A549 (cell line): ENCODE measurements around the gene RPLP1. TPM values are rescaled to one million over a fixed set of nuclear protein-coding genes. Genes with fewer than 3 reads are reported as not detected.

ENCODE experiments used
- ATAC-seq, 2 experiments: fragments of 200-7000 bp in 1 of 2; fragments of >200 bp in 1 of 2; cut with Nextera tagmentation in 1 of 2; cut with Tn5 transposase in 1 of 2; 3 replicates each; pipeline versions ENCODE4 v1.8.0 to v1.9.1; 2018 to 2020; ENCODE audit warnings: mild to moderate bottlenecking in 1 of 2, moderate library complexity in 1 of 2
- CTCF ChIA-PET: fragments of 300-600 bp; sonication (Branson Sonifier 250); formaldehyde crosslinking; extraction: SDS; loops from one replicate; lab custom pipeline; 2021; ENCODE audit warnings: antibody characterized with exemption, inconsistent platforms; lab: Yijun Ruan, JAX
- POLR2A ChIA-PET: fragments of 350-600 bp; formaldehyde crosslinking; extraction: SDS; loops from one replicate; lab custom pipeline; 2021; ENCODE audit warnings: antibody characterized with exemption, inconsistent platforms; lab: Yijun Ruan, JAX
- DNase-seq, 2 experiments: peaks; one replicate each; pipeline versions ENCODE4 v3.0.0 to v3.0.0-alpha.2; 2011 to 2016; ENCODE audit warnings: low read depth in 1 of 2, low spot score in 1 of 2
- FAIRE-seq: peaks from 2 replicates; lab custom pipeline; 2011; peaks lifted over from hg19 to GRCh38; lab: Jason Lieb, UNC
- H3K27ac ChIP-seq, 2 experiments: fragments of >200 bp; sonication (Bioruptor Twin); formaldehyde crosslinking; 3 replicates each; pipeline ENCODE4 v1.5.1; 2016 to 2017
- H3K4me1 ChIP-seq: fragments of >200 bp; sonication (Bioruptor Twin); formaldehyde crosslinking; 3 replicates; pipeline ENCODE4 v1.6.1; 2016
- H3K4me2 ChIP-seq: fragments of >200 bp; sonication (Bioruptor Twin); formaldehyde crosslinking; 3 replicates; pipeline ENCODE4 v1.6.1; 2016
- H3K4me3 ChIP-seq: fragments of >200 bp; sonication (Bioruptor Twin); formaldehyde crosslinking; 3 replicates; pipeline ENCODE4 v1.5.1; 2016
- H3K9me3 ChIP-seq: fragments of >200 bp; sonication (Bioruptor Twin); formaldehyde crosslinking; 3 replicates; pipeline ENCODE4 v1.6.1; 2016
- CEBPB ChIP-seq, 2 experiments: fragments of >200 bp in 1 of 2; sonication (Bioruptor Twin) in 1 of 2; formaldehyde crosslinking in 1 of 2; IDR thresholded peaks; 2 replicates each; pipeline ENCODE4 v1.6.1; 2012 to 2016
- CHD2 ChIP-seq: fragments of 150-350 bp; IDR thresholded peaks from 2 replicates; pipeline ENCODE4 v1.6.1; 2014; ENCODE audit warnings: low read length; ENCODE audit not compliant: partially characterized antibody
- EHMT2 ChIP-seq: fragments of 200-600 bp; sonication (generic); IDR thresholded peaks from 2 replicates; pipeline ENCODE4 v1.6.1; 2016; ENCODE audit warnings: antibody characterized with exemption, low read depth, mild to moderate bottlenecking, moderate library complexity
- EP300 ChIP-seq, 2 experiments: fragments of >200 bp; sonication (Bioruptor Twin); formaldehyde crosslinking; IDR thresholded peaks; 2 replicates in 1 of 2; 3 replicates in 1 of 2; pipeline ENCODE4 v1.6.1; 2016 to 2017
- ESRRA ChIP-seq: fragments of 150-350 bp; IDR thresholded peaks from 2 replicates; pipeline ENCODE4 v1.6.1; 2014; ENCODE audit warnings: mild to moderate bottlenecking, low read length, borderline replicate concordance
- FOSB ChIP-seq: fragments of 250-450 bp; sonication (Bioruptor Pico); IDR thresholded peaks from 2 replicates; pipeline ENCODE4 v1.5.0; 2020; ENCODE audit warnings: mild to moderate bottlenecking, moderate library complexity
- FOSL2 ChIP-seq, 2 experiments: fragments of 450-650 bp in 1 of 2; fragments of >200 bp in 1 of 2; sonication (Bioruptor Twin) in 1 of 2; formaldehyde crosslinking; IDR thresholded peaks; 2 replicates each; pipeline versions ENCODE4 v1.5.0 to v1.6.1; 2016 to 2020; ENCODE audit warnings: mild to moderate bottlenecking in 1 of 2, moderate library complexity in 1 of 2
- FOXS1 ChIP-seq: fragments of 250-450 bp; sonication (Bioruptor Pico); IDR thresholded peaks from 2 replicates; pipeline ENCODE4 v1.5.0; 2020; ENCODE audit warnings: mild to moderate bottlenecking, moderate library complexity
- GATA3 ChIP-seq: IDR thresholded peaks from 2 replicates; pipeline ENCODE4 v1.6.1; 2012; ENCODE audit warnings: borderline replicate concordance
- HEYL ChIP-seq: fragments of 250-450 bp; sonication (Bioruptor Pico); IDR thresholded peaks from 2 replicates; pipeline ENCODE4 v1.8.0; 2021; ENCODE audit warnings: mild to moderate bottlenecking, moderate library complexity
- HOXA7 ChIP-seq: fragments of 250-450 bp; sonication (Bioruptor Pico); IDR thresholded peaks from 2 replicates; pipeline ENCODE4 v1.5.0; 2020; ENCODE audit warnings: mild to moderate bottlenecking, moderate library complexity
- HOXB13 ChIP-seq: fragments of 250-450 bp; sonication (Bioruptor Pico); IDR thresholded peaks from 2 replicates; pipeline ENCODE4 v1.5.0; 2020; ENCODE audit warnings: low read depth, mild to moderate bottlenecking, moderate library complexity
- HOXB5 ChIP-seq: fragments of 250-450 bp; sonication (Bioruptor Pico); IDR thresholded peaks from 2 replicates; pipeline ENCODE4 v1.5.0; 2020; ENCODE audit warnings: mild to moderate bottlenecking, moderate library complexity
- JUNB ChIP-seq: fragments of >200 bp; sonication (Bioruptor Twin); formaldehyde crosslinking; IDR thresholded peaks from 2 replicates; pipeline ENCODE4 v1.6.1; 2016
- KDM5A ChIP-seq: fragments of 200-600 bp; sonication (generic); IDR thresholded peaks from 2 replicates; pipeline ENCODE4 v1.6.1; 2016; ENCODE audit warnings: antibody characterized with exemption, mild to moderate bottlenecking
- MAFK ChIP-seq: fragments of 450-650 bp; IDR thresholded peaks from 2 replicates; pipeline ENCODE4 v1.6.1; 2014; ENCODE audit not compliant: partially characterized antibody
- PHF8 ChIP-seq: fragments of 200-600 bp; sonication (generic); IDR thresholded peaks from 2 replicates; pipeline ENCODE4 v1.6.1; 2016; ENCODE audit warnings: low read depth, mild to moderate bottlenecking, antibody characterized with exemption, moderate library complexity, borderline replicate concordance
- POLR2A ChIP-seq: IDR thresholded peaks from 2 replicates; pipeline ENCODE4 v1.6.1; 2012; ENCODE audit warnings: mild to moderate bottlenecking, low read length
- RAD21 ChIP-seq, 2 experiments: fragments of >200 bp in 1 of 2; sonication (Bioruptor Twin) in 1 of 2; formaldehyde crosslinking in 1 of 2; IDR thresholded peaks in 1 of 2; conservative IDR thresholded peaks in 1 of 2; 2 replicates in 1 of 2; 3 replicates in 1 of 2; pipeline ENCODE4 v1.6.1; 2012 to 2018; ENCODE audit warnings: inconsistent platforms in 1 of 2
- SMC3 ChIP-seq: fragments of >200 bp; sonication (Bioruptor Twin); formaldehyde crosslinking; IDR thresholded peaks from 3 replicates; pipeline ENCODE4 v1.6.1; 2018; ENCODE audit warnings: inconsistent platforms
- SREBF2 ChIP-seq: fragments of 450-650 bp; IDR thresholded peaks from 2 replicates; pipeline ENCODE4 v1.6.1; 2014; ENCODE audit warnings: mild to moderate bottlenecking, moderate library complexity
- TFCP2L1 ChIP-seq: fragments of 250-450 bp; sonication (Bioruptor Pico); IDR thresholded peaks from 2 replicates; pipeline ENCODE4 v1.5.0; 2021; ENCODE audit warnings: mild to moderate bottlenecking
- TP53 ChIP-seq: fragments of 250-450 bp; sonication (Bioruptor Pico); IDR thresholded peaks from 2 replicates; pipeline ENCODE4 v1.5.0; 2021; ENCODE audit warnings: mild to moderate bottlenecking, moderate library complexity
- ZC3H11A ChIP-seq: fragments of 450-650 bp; IDR thresholded peaks from 2 replicates; pipeline ENCODE4 v1.6.1; 2014; ENCODE audit warnings: antibody characterized with exemption, mild to moderate bottlenecking
- WGBS: methylation state at CpG from one replicate; pipeline ENCODE4 v1.1.6; 2017; ENCODE audit errors: missing lambda C conversion rate; 5-methylcytosine and 5-hydroxymethylcytosine counted together
- polyA minus RNA-seq: library from RNA; depleted of rRNA, polyadenylated mRNA; stranded (reverse); fragments of >200 nt; gene quantifications from 2 replicates; pipeline ENCODE4 v1.2.3, GENCODE V29; 2011; rRNA and poly(A)+ RNA removed
- polyA plus RNA-seq, 4 experiments: library from polyadenylated mRNA; depleted of rRNA in 3 of 4; stranded (reverse); fragments of >200 nt; fragmentation: RNase III in 1 of 4; extraction: RNeasy Plus Mini Kit Qiagen cat#74134 plus additional on column Dnase treatment in 1 of 4; gene quantifications; 2 replicates in 3 of 4; 3 replicates in 1 of 4; pipeline ENCODE4 v1.2.3, GENCODE V29; 2011 to 2017
- TF ChIP-seq, protein P1 (sequence below): fragments of 250-450 bp; sonication (Bioruptor Pico); IDR thresholded peaks from 2 replicates; pipeline ENCODE4 v1.5.0; 2020; ENCODE audit warnings: low read depth, mild to moderate bottlenecking, moderate library complexity
- TF ChIP-seq, protein P2 (sequence below): fragments of 450-650 bp; IDR thresholded peaks from 2 replicates; pipeline ENCODE4 v1.6.1; 2014; ENCODE audit warnings: antibody characterized with exemption
- TF ChIP-seq, protein P3 (sequence below): IDR thresholded peaks from 2 replicates; pipeline ENCODE4 v1.6.1; 2012
- TF ChIP-seq, protein P4 (sequence below): IDR thresholded peaks from 2 replicates; pipeline ENCODE4 v1.6.1; 2012
- TF ChIP-seq, protein P5 (sequence below): IDR thresholded peaks from 2 replicates; pipeline ENCODE4 v1.6.1; 2012; ENCODE audit warnings: low read depth, borderline replicate concordance
- TF ChIP-seq, protein P6 (sequence below): fragments of 250-450 bp; sonication (Bioruptor Pico); IDR thresholded peaks from 2 replicates; pipeline ENCODE4 v1.5.0; 2021; ENCODE audit warnings: mild to moderate bottlenecking, moderate library complexity, borderline replicate concordance

RPLP1 gene
- 1,245 and 1,557 TPM in 2 replicates for polyA plus RNA-seq (2011; rRNA removed)
- 2,903 and 3,168 TPM in 2 replicates for polyA plus RNA-seq (2012; cell fraction: cytosol; rRNA removed)
- polyA plus RNA-seq (2012; cell fraction: nucleus; rRNA removed): 1,317 and 1,797 TPM in 2 replicates
- polyA plus RNA-seq (2017; fragmentation: RNase III; extraction: RNeasy Plus Mini Kit Qiagen cat#74134 plus additional on column Dnase treatment): 3,637 to 4,104 TPM (median 3,948 TPM) in 3 replicates
- 558 and 606 TPM in 2 replicates for polyA minus RNA-seq

DNA sequence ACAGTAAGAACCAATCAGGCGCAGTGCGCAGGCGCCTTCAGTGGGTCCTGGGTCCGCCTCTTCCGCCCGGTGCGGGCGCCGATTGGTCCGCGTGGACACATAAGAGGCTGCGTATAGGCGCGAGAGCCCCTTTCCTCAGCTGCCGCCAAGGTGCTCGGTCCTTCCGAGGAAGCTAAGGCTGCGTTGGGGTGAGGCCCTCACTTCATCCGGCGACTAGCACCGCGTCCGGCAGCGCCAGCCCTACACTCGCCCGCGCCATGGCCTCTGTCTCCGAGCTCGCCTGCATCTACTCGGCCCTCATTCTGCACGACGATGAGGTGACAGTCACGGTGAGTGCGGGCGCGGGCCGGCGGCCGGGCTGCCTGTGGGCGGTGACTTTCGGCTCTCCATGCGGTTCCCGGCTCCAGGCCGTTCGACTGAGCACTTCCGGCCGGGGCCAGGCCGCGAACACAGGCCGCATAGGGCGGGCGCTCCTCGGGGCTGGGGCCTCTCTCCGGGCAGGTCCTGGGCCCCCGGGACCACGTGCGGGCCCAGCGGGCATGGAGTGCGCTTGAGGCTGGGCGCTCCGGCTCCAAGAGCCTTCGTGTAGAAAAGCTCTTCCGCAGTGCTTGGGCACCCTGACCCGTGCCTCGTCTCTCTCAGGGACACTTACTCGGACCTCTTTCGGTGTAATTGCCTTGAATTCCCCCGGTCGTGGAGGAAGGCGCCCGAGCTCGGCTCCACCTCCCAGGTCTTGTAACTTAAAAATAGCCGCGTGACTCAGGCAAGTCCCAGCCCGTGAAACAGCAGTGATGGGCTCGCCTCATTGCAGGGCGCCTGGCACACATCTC lies at the start of gene RPLP1:
TSS of gene RPLP1 (plus strand) at position 127 of the 830 bp plus-strand sequence. CDS start at position 258, 131 bp downstream.
- DNase-seq (peak; percentile 94 to 97), FAIRE-seq (no peak), ATAC-seq (peak; percentile 80 to 88)
- H3K4me2 ChIP-seq: peak within 1 kb of the TSS; percentile 93
- ChIA-PET POLR2A (interaction anchor here (0.7 to 4.2 kb wide), 19 partner anchors 10 to 1055 kb away, joined by 3 to 112 read pairs (median 5); partner anchors contain the start of genes KIF23, PAQR5 and TLE3), CTCF (interaction anchor here (0.6 to 5.2 kb wide), 7 partner anchors 9 to 394 kb away, joined by 3 to 41 read pairs (median 5); no protein-coding TSS in a partner anchor)
- peaks cover 36% of the 10 kb centered on the region for H3K4me1 ChIP-seq
- H3K9me3 ChIP-seq: no peaks in the 10 kb centered on the region
- H3K4me3 ChIP-seq: peak within 1 kb of the TSS; percentile 94
- WGBS: under 1% methylated on average over 58 of the region's 77 CpGs
- peak within 1 kb of the TSS; percentile 90 to 93 for H3K27ac ChIP-seq
- TF ChIP-seq, protein P1, sequence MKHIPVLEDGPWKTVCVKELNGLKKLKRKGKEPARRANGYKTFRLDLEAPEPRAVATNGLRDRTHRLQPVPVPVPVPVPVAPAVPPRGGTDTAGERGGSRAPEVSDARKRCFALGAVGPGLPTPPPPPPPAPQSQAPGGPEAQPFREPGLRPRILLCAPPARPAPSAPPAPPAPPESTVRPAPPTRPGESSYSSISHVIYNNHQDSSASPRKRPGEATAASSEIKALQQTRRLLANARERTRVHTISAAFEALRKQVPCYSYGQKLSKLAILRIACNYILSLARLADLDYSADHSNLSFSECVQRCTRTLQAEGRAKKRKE (CRISPR knock-in tag): no peak
- TF ChIP-seq TP53 (CRISPR knock-in tag) (no peak; the same call in 1 of the 2 replicates), ESRRA (no peak), FOXS1 (CRISPR knock-in tag) (no peak), PHF8 (peak; percentile 97), FOSL2 (IDR thresholded peaks at IDR 0.05) (no peak), FOSL2 (CRISPR knock-in tag; IDR thresholded peaks at IDR 0.05) (peak; percentile 44), ZC3H11A (no peak), EP300 (IDR thresholded peaks at IDR 0.05) (no peak), HOXA7 (CRISPR knock-in tag) (peak; percentile 88), MAFK (no peak), SMC3 (no peak; the same call in 2 of the 3 replicates), HOXB13 (no peak), RAD21 (conservative IDR thresholded peaks at IDR 0.05 in 1 of 2, IDR thresholded peaks at IDR 0.05 in 1 of 2) (no peak), CEBPB (IDR thresholded peaks at IDR 0.05) (0 out of 4 replicates have a peak, but pooled peaks of 1 of the 2 experiments have one; percentile 29), KDM5A (0 out of 2 replicates have a peak, but pooled peaks have one; percentile 20), SREBF2 (no peak), FOSB (CRISPR knock-in tag) (0 out of 2 replicates have a peak, but pooled peaks have one; percentile 29), TFCP2L1 (CRISPR knock-in tag) (0 out of 2 replicates have a peak, but pooled peaks have one; percentile 73), GATA3 (peak; percentile 55; the same call in 1 of the 2 replicates), HOXB5 (CRISPR knock-in tag) (no peak; the same call in 1 of the 2 replicates), JUNB (no peak), HEYL (CRISPR knock-in tag) (no peak), CHD2 (peak; percentile 35), POLR2A (peak; percentile 100), EHMT2 (no peak)
- TF ChIP-seq, protein P2, sequence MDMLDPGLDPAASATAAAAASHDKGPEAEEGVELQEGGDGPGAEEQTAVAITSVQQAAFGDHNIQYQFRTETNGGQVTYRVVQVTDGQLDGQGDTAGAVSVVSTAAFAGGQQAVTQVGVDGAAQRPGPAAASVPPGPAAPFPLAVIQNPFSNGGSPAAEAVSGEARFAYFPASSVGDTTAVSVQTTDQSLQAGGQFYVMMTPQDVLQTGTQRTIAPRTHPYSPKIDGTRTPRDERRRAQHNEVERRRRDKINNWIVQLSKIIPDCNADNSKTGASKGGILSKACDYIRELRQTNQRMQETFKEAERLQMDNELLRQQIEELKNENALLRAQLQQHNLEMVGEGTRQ: peak; percentile 67; the same call in 1 of the 2 replicates
- TF ChIP-seq, protein P3, sequence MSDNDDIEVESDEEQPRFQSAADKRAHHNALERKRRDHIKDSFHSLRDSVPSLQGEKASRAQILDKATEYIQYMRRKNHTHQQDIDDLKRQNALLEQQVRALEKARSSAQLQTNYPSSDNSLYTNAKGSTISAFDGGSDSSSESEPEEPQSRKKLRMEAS: peak; percentile 95
- TF ChIP-seq, protein P4, sequence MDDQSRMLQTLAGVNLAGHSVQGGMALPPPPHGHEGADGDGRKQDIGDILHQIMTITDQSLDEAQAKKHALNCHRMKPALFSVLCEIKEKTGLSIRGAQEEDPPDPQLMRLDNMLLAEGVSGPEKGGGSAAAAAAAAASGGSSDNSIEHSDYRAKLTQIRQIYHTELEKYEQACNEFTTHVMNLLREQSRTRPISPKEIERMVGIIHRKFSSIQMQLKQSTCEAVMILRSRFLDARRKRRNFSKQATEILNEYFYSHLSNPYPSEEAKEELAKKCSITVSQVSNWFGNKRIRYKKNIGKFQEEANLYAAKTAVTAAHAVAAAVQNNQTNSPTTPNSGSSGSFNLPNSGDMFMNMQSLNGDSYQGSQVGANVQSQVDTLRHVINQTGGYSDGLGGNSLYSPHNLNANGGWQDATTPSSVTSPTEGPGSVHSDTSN: peak; percentile 86
- TF ChIP-seq, protein P5, sequence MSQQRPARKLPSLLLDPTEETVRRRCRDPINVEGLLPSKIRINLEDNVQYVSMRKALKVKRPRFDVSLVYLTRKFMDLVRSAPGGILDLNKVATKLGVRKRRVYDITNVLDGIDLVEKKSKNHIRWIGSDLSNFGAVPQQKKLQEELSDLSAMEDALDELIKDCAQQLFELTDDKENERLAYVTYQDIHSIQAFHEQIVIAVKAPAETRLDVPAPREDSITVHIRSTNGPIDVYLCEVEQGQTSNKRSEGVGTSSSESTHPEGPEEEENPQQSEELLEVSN: peak; percentile 76; the same call in 1 of the 2 replicates
- TF ChIP-seq, protein P6, sequence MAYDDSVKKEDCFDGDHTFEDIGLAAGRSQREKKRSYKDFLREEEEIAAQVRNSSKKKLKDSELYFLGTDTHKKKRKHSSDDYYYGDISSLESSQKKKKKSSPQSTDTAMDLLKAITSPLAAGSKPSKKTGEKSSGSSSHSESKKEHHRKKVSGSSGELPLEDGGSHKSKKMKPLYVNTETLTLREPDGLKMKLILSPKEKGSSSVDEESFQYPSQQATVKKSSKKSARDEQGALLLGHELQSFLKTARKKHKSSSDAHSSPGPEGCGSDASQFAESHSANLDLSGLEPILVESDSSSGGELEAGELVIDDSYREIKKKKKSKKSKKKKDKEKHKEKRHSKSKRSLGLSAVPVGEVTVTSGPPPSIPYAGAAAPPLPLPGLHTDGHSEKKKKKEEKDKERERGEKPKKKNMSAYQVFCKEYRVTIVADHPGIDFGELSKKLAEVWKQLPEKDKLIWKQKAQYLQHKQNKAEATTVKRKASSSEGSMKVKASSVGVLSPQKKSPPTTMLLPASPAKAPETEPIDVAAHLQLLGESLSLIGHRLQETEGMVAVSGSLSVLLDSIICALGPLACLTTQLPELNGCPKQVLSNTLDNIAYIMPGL (CRISPR knock-in tag): peak; percentile 90; the same call in 1 of the 2 replicates
